Activated CD4-positive, alpha-beta T cell treated with anti-CD3 and anti-CD28 coated beads for 36 hours (primary cell): ENCODE data around the gene LKAAEAR1. TPM values are rescaled to one million over a fixed set of nuclear protein-coding genes. Genes with fewer than 3 reads are reported as not detected.

Experiments
- microRNA-seq: library from miRNA; unstranded; fragments of <30 nt; microRNA quantifications from one replicate; pipeline ENCODE4 v1.2.0, GENCODE V29; 2021; ENCODE audit warnings: borderline replicate concordance
- total RNA-seq, 2 experiments: library from RNA; stranded (reverse); gene quantifications; one replicate each; pipeline ENCODE4 v1.2.3, GENCODE V29; 2021

Gene LKAAEAR1
- total RNA-seq, 2 experiments from 2014 or later = 0.30 to 0.46 TPM

Small RNA genes lying within 50 kb of the gene (microRNA-seq; reads per million reads assigned to microRNA genes)
- 4.9 reads per million, percentile 13 among the genes with 10 or more reads in this experiment for gene MIR6813

Other genes starting within 250 kb of the LKAAEAR1 start
- under 1 TPM; 0.11 to 0.16 TPM for gene ABHD16B, start 222.9 kb downstream of the LKAAEAR1 start, total RNA-seq
- 10 to 100 TPM; 54.0 to 56.3 TPM for gene TPD52L2, start 219.1 kb downstream of the LKAAEAR1 start, total RNA-seq
- 10 to 100 TPM; 30.1 to 34.3 TPM for gene DNAJC5, start 189.3 kb downstream of the LKAAEAR1 start, total RNA-seq
- 10 to 100 TPM; 28.3 to 32.2 TPM for gene UCKL1, start 128.0 kb downstream of the LKAAEAR1 start, total RNA-seq
- 10 to 100 TPM; 12.6 to 13.1 TPM for gene ZNF512B, start 114.5 kb downstream of the LKAAEAR1 start, total RNA-seq
- gene SAMD10, start 104.8 kb downstream of the LKAAEAR1 start, total RNA-seq = 10 to 100 TPM; 25.4 to 30.7 TPM
- gene PRPF6, start 103.3 kb downstream of the LKAAEAR1 start, total RNA-seq = 10 to 100 TPM; 60.5 to 67.0 TPM
- 1 to 10 TPM; 2.3 to 3.3 TPM for gene C20orf204, start 48.2 kb downstream of the LKAAEAR1 start, total RNA-seq
- not detected for gene SOX18, start 34.8 kb downstream of the LKAAEAR1 start, total RNA-seq
- gene TCEA2, start 21.2 kb downstream of the LKAAEAR1 start, total RNA-seq = 10 to 100 TPM; 40.6 to 50.0 TPM
- 10 to 100 TPM; 39.6 to 40.2 TPM for gene RGS19, start 4.9 kb downstream of the LKAAEAR1 start, total RNA-seq
- gene OPRL1, start 4.3 kb downstream of the LKAAEAR1 start, total RNA-seq = under 1 TPM; 0.42 to 0.50 TPM
- not detected for gene NPBWR2, start 23.2 kb upstream of the LKAAEAR1 start, total RNA-seq
- under 1 TPM; 0.12 to 0.14 TPM for gene MYT1, start 80.1 kb upstream of the LKAAEAR1 start, total RNA-seq
- 10 to 100 TPM; 32.7 to 37.8 TPM for gene PCMTD2, start 171.3 kb upstream of the LKAAEAR1 start, total RNA-seq